H1 (cell line): ENCODE data around the gene DAGLA. TPM values are rescaled to one million over a fixed set of nuclear protein-coding genes. Genes with fewer than 3 reads are reported as not detected.
A peak's percentile ranks its signal among the peaks of the same experiment; 100 is the strongest.

Experiments
- CTCF ChIA-PET: fragments of 300-600 bp; sonication (Branson Sonifier 250); formaldehyde crosslinking; loops from one replicate; lab custom pipeline; 2021; ENCODE audit not compliant: partially characterized antibody; lab: Charles Lee
- POLR2A ChIA-PET: fragments of 300-600 bp; sonication (Branson Sonifier 250); formaldehyde crosslinking; loops from one replicate; lab custom pipeline; 2021; ENCODE audit warnings: inconsistent platforms; ENCODE audit not compliant: partially characterized antibody; lab: Charles Lee
- DNase-seq, 2 experiments: peaks; one replicate each; pipeline versions ENCODE4 v3.0.0 to v3.0.0-alpha.2; 2010 to 2022; ENCODE audit warnings: low spot score in 2 of 2, low read depth in 1 of 2, mixed read lengths in 1 of 2
- FAIRE-seq: peaks from 2 replicates; lab custom pipeline; 2011; peaks lifted over from hg19 to GRCh38; lab: Jason Lieb, UNC
- H2AFZ ChIP-seq: 2 replicates; pipeline ENCODE4 v1.8.1; 2012; ENCODE audit warnings: low read length, inconsistent platforms
- H2AK5ac ChIP-seq: 2 replicates; pipeline ENCODE4 v1.6.1; 2013; ENCODE audit warnings: low read depth, low read length
- H2BK120ac ChIP-seq: replicated peaks from 2 replicates; pipeline ENCODE3; 2013; ENCODE audit warnings: low read depth, low read length, inconsistent platforms
- H2BK12ac ChIP-seq: 2 replicates; pipeline ENCODE4 v1.6.1; 2013; ENCODE audit warnings: low read depth, low read length
- H2BK15ac ChIP-seq: 2 replicates; pipeline ENCODE4 v1.6.1; 2013; ENCODE audit warnings: low read length
- H2BK20ac ChIP-seq: 2 replicates; pipeline ENCODE4 v1.6.1; 2013; ENCODE audit warnings: low read length
- H2BK5ac ChIP-seq: 2 replicates; pipeline ENCODE4 v1.6.1; 2013; ENCODE audit warnings: low read depth, low read length
- H3K14ac ChIP-seq: 2 replicates; pipeline ENCODE4 v1.6.1; 2013; ENCODE audit warnings: inconsistent platforms; ENCODE audit not compliant: insufficient read length
- H3K18ac ChIP-seq: 2 replicates; pipeline ENCODE4 v1.6.1; 2013; ENCODE audit warnings: low read length; ENCODE audit errors: extremely low read depth
- H3K23ac ChIP-seq: 2 replicates; pipeline ENCODE4 v1.6.1; 2013; ENCODE audit warnings: inconsistent platforms; ENCODE audit not compliant: insufficient read length
- H3K23me2 ChIP-seq: 2 replicates; pipeline ENCODE4 v1.6.1; 2013; ENCODE audit warnings: low read depth, low read length
- H3K27ac ChIP-seq: 2 replicates; pipeline ENCODE4 v1.6.1; 2011; ENCODE audit warnings: low read depth, low read length, inconsistent platforms
- H3K27me3 ChIP-seq, 4 experiments: replicated peaks in 1 of 4; 1 replicate in 1 of 4; 2 replicates in 3 of 4; pipeline versions ENCODE4 v1.6.1 to v1.8.1; 2011 to 2013; ENCODE audit warnings: low read length in 3 of 4, mild to moderate bottlenecking in 3 of 4, inconsistent platforms in 2 of 4, mixed read lengths in 2 of 4, moderate library complexity in 1 of 4; ENCODE audit not compliant: control insufficient read depth in 3 of 4, insufficient read depth in 3 of 4; ENCODE audit errors: extremely low read depth in 1 of 4
- H3K36me3 ChIP-seq, 4 experiments: 2 replicates each; pipeline versions ENCODE4 v1.6.1 to v1.8.1; 2011 to 2013; ENCODE audit warnings: mild to moderate bottlenecking in 4 of 4, low read length in 3 of 4, moderate library complexity in 2 of 4, control low read depth in 1 of 4, inconsistent platforms in 1 of 4; ENCODE audit not compliant: insufficient read depth in 4 of 4, control insufficient read depth in 2 of 4
- H3K4ac ChIP-seq: replicated peaks from 2 replicates; pipeline ENCODE3; 2013; ENCODE audit warnings: low read length, low read depth, mixed read lengths, inconsistent platforms; ENCODE audit not compliant: insufficient read length
- H3K4me1 ChIP-seq, 4 experiments: replicated peaks in 1 of 4; 1 replicate in 1 of 4; 2 replicates in 3 of 4; pipeline versions ENCODE4 v1.6.1 to v1.8.1; 2011 to 2013; ENCODE audit warnings: low read length in 3 of 4, inconsistent platforms in 2 of 4, mixed read lengths in 1 of 4; ENCODE audit not compliant: insufficient read depth in 4 of 4, control insufficient read depth in 3 of 4
- H3K4me2 ChIP-seq, 2 experiments: 2 replicates each; pipeline versions ENCODE4 v1.6.1 to v1.8.1; 2011 to 2013; ENCODE audit warnings: low read depth in 2 of 2, low read length in 2 of 2, control low read depth in 1 of 2, inconsistent platforms in 1 of 2, mild to moderate bottlenecking in 1 of 2; ENCODE audit not compliant: insufficient read depth in 1 of 2
- H3K4me3 ChIP-seq, 4 experiments: fragments of 200-600, 300-600 bp in 1 of 4; sonication (generic), shearing (Covaris generic), sonication (Bioruptor Twin) in 1 of 4; 2 replicates each; pipeline versions ENCODE4 v1.5.1 to v1.8.1; 2011 to 2016; ENCODE audit warnings: low read length in 4 of 4, low read depth in 3 of 4, control low read depth in 2 of 4, inconsistent platforms in 2 of 4, mild to moderate bottlenecking in 2 of 4, mixed read lengths in 1 of 4, moderate library complexity in 1 of 4; ENCODE audit not compliant: insufficient read depth in 2 of 4; ENCODE audit errors: extremely low read depth in 1 of 4
- H3K56ac ChIP-seq: replicated peaks from 2 replicates; pipeline ENCODE3; 2013; ENCODE audit warnings: low read depth, mild to moderate bottlenecking, mixed read lengths, low read length, inconsistent platforms; ENCODE audit not compliant: insufficient read length
- H3K79me1 ChIP-seq: 2 replicates; pipeline ENCODE4 v1.6.1; 2013; ENCODE audit warnings: low read depth, low read length, control low read depth
- H3K79me2 ChIP-seq, 2 experiments: 2 replicates each; pipeline versions ENCODE4 v1.6.1 to v1.8.1; 2012 to 2013; ENCODE audit warnings: low read length in 2 of 2, mild to moderate bottlenecking in 2 of 2, inconsistent platforms in 1 of 2; ENCODE audit not compliant: insufficient read depth in 2 of 2, control insufficient read depth in 1 of 2
- H3K9ac ChIP-seq, 4 experiments: replicated peaks in 1 of 4; 1 replicate in 1 of 4; 2 replicates in 3 of 4; pipeline versions ENCODE4 v1.6.1 to v1.8.1; 2011 to 2013; ENCODE audit warnings: low read depth in 3 of 4, low read length in 3 of 4, control low read depth in 2 of 4, mild to moderate bottlenecking in 2 of 4, moderate library complexity in 2 of 4, inconsistent platforms in 1 of 4; ENCODE audit errors: extremely low read depth in 1 of 4
- H3K9me3 ChIP-seq, 2 experiments: 2 replicates each; pipeline versions ENCODE4 v1.6.1 to v1.8.1; 2012 to 2013; ENCODE audit warnings: mild to moderate bottlenecking in 2 of 2, moderate library complexity in 2 of 2, control low read depth in 1 of 2, inconsistent platforms in 1 of 2, low read depth in 1 of 2, low read length in 1 of 2, mixed read lengths in 1 of 2; ENCODE audit not compliant: insufficient read depth in 2 of 2
- H4K20me1 ChIP-seq, 2 experiments: replicated peaks in 1 of 2; 2 replicates each; pipeline versions ENCODE3 to v1.8.1; 2011 to 2013; ENCODE audit warnings: inconsistent platforms in 2 of 2, low read length in 2 of 2, mild to moderate bottlenecking in 1 of 2; ENCODE audit not compliant: insufficient read depth in 2 of 2, control insufficient read depth in 1 of 2
- H4K5ac ChIP-seq: 2 replicates; pipeline ENCODE4 v1.6.1; 2013; ENCODE audit warnings: low read length, low read depth, mixed read lengths, inconsistent platforms; ENCODE audit not compliant: insufficient read length
- H4K8ac ChIP-seq: 2 replicates; pipeline ENCODE4 v1.8.0; 2013; ENCODE audit warnings: mild to moderate bottlenecking, moderate library complexity, low read length, inconsistent platforms; ENCODE audit not compliant: insufficient read depth; ENCODE audit errors: extremely low read depth
- H4K91ac ChIP-seq: replicated peaks from 2 replicates; pipeline ENCODE3; 2013; ENCODE audit warnings: low read length, mixed read lengths, inconsistent platforms; ENCODE audit not compliant: insufficient read length
- ATF3 ChIP-seq: IDR thresholded peaks from 2 replicates; pipeline ENCODE4 v1.6.1; 2011; ENCODE audit warnings: low read depth, mild to moderate bottlenecking, low read length; ENCODE audit not compliant: insufficient read depth
- CHD1 ChIP-seq: IDR thresholded peaks from 2 replicates; pipeline ENCODE4 v1.6.1; 2012; ENCODE audit warnings: low read depth, low read length, improper control_type of control experiment
- CTCF ChIP-seq, 3 experiments: IDR thresholded peaks; 1 replicate in 2 of 3; 2 replicates in 1 of 3; pipeline versions ENCODE4 v1.5.1 to v1.6.1; 2011; ENCODE audit warnings: low read length in 3 of 3, mild to moderate bottlenecking in 3 of 3, inconsistent platforms in 2 of 3, low read depth in 1 of 3, moderate library complexity in 1 of 3; ENCODE audit not compliant: insufficient read depth in 1 of 3; ENCODE audit errors: control extremely low read depth in 1 of 3
- EP300 ChIP-seq, 2 experiments: IDR thresholded peaks; 1 replicate in 1 of 2; 2 replicates in 1 of 2; pipeline ENCODE4 v1.6.1; 2011 to 2012; ENCODE audit warnings: low read depth in 2 of 2, low read length in 2 of 2, mild to moderate bottlenecking in 2 of 2, borderline replicate concordance in 1 of 2, inconsistent platforms in 1 of 2, moderate library complexity in 1 of 2
- KDM5A ChIP-seq: fragments of 200-600 bp; IDR thresholded peaks from 2 replicates; pipeline ENCODE4 v1.7.1; 2012; ENCODE audit warnings: mild to moderate bottlenecking, low read length, inconsistent platforms, mixed read lengths
- PHF8 ChIP-seq: fragments of 200-600 bp; sonication (generic); conservative IDR thresholded peaks from 2 replicates; pipeline ENCODE4 v1.7.1; 2012; ENCODE audit warnings: low read depth, mild to moderate bottlenecking, inconsistent platforms, low read length, moderate library complexity
- SIX5 ChIP-seq: IDR thresholded peaks from 2 replicates; pipeline ENCODE4 v1.6.1; 2011; ENCODE audit warnings: mild to moderate bottlenecking, low read depth, low read length
- SP1 ChIP-seq: IDR thresholded peaks from 2 replicates; pipeline ENCODE4 v1.6.1; 2011; ENCODE audit warnings: low read depth, low read length
- TCF12 ChIP-seq: IDR thresholded peaks from 2 replicates; pipeline ENCODE4 v1.6.1; 2011; ENCODE audit warnings: low read depth, mild to moderate bottlenecking, low read length
- ZNF274 ChIP-seq: IDR thresholded peaks from 2 replicates; pipeline ENCODE4 v1.7.0; 2012; ENCODE audit warnings: low read length, borderline replicate concordance; ENCODE audit errors: extremely low read depth
- WGBS, 2 experiments: shearing (Covaris generic) in 1 of 2; methylation state at CpG; one replicate each; pipeline versions ENCODE4 v1.1.6 to v1.1.7; 2013 to 2015; ENCODE audit warnings: low lambda C conversion rate in 2 of 2, mixed read lengths in 2 of 2, inconsistent platforms in 1 of 2, low coverage in 1 of 2, missing lambda C conversion rate in 1 of 2; ENCODE audit not compliant: insufficient replicate concordance in 2 of 2, insufficient coverage in 1 of 2, insufficient read length in 1 of 2; ENCODE audit errors: extremely low coverage in 1 of 2, missing lambda C conversion rate in 1 of 2; 5-methylcytosine and 5-hydroxymethylcytosine counted together
- polyA plus RNA-seq, 7 experiments: library from polyadenylated mRNA; depleted of rRNA in 3 of 7; stranded (reverse) in 5 of 7; unstranded in 2 of 7; fragments of >200 nt in 5 of 7; fragments of 200-250 nt in 2 of 7; gene quantifications; 1 replicate in 5 of 7; 2 replicates in 1 of 7; 4 replicates in 1 of 7; pipeline versions ENCODE4 v1.2.1 to v1.2.3, GENCODE V29; 2011 to 2013; ENCODE audit warnings: missing spikeins in 2 of 7, mixed read lengths in 2 of 7
- total RNA-seq: library from RNA; stranded (reverse); fragmentation: NEBNext Ultra II Directional; extraction: Animal tissue kit (Norgen Biotek cat#: 25700); gene quantifications from 2 replicates; pipeline ENCODE4 v1.2.1, GENCODE V29; 2021

The DAGLA gene
- total and polyA plus RNA-seq, 2 of the 8 experiments (the other 6 are each of a cell fraction or from before 2014, with no cell fraction given): 3.6 to 6.6 TPM

DNA sequence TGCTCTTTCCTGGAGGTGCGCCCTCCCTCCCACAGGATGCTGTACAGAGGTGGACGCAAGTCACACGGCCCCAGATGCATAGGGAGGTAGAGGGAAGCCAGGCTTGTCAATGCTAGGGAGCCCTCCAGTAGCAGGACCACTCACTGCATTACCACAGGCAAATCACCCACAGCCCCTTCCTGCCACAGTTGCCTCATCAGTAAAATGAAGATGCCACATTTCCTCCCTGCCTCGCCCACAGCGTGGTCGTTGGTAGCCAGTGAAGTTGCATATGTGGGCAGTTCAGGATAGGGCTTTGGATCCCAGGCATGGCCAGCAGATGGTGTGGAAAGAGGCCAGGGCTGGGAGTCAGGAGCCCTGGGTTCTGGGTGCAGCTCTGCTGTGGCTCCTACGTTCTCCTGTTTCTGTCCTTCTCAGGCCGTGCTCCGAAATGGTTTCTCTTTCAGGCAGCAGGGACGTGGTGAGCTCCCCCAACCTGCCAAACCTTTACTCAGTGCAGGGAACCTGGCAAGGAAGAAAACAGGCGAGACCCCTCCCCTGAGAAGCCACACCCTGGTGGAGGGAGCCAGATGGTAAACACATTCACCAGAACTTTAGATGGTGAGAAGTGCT, 22.6 kb downstream of the DAGLA start:
- Histone ChIP-seq H3K4ac (no peak overlapping the region), H2BK120ac (no peak overlapping the region), H3K18ac (peak overlapping the region; percentile 4; the same call in 1 of the 2 replicates), H3K9ac (no peak overlapping the region), H3K27ac (no peak overlapping the region), H2BK12ac (peak overlapping the region; percentile 12; the same call in 1 of the 2 replicates), H2AFZ (no peak overlapping the region), H3K79me2 (no peaks in the 10 kb centered on the region), H3K14ac (no peak overlapping the region), H2AK5ac (no peak overlapping the region), H2BK5ac (no peak overlapping the region), H4K8ac (no peak overlapping the region), H4K5ac (no peak overlapping the region), H4K91ac (peak overlapping the region; percentile 5), H3K27me3 (no peaks in the 10 kb centered on the region; a peak in 1 of 7 replicates), H3K4me3 (no peak overlapping the region), H3K23me2 (peaks cover 2% of the 10 kb centered on the region; the same call in 1 of the 2 replicates), H3K36me3 (no peaks in the 10 kb centered on the region), H3K56ac (no peak overlapping the region), H3K4me1 (peaks cover 0 to 7% (median 2%) of the 10 kb centered on the region in 4 experiments; a peak in 4 of 7 replicates), H3K79me1 (no peaks in the 10 kb centered on the region), H4K20me1 (no peaks in the 10 kb centered on the region), H3K4me2 (no peak overlapping the region), H3K9me3 (no peaks in the 10 kb centered on the region), H2BK15ac (0 out of 2 replicates have a peak overlapping the region, but pooled peaks have one; percentile 36), H2BK20ac (no peak overlapping the region), H3K23ac (no peak overlapping the region)
- 85% methylated on average over 11 of the region's 11 CpGs; no CpG with 5 or more reads in 1 of the 2 experiments for WGBS, 2 experiments
- DNase-seq (no peak), FAIRE-seq (no peak)
- POLR2A ChIA-PET: no interaction called here
- CTCF ChIA-PET: interaction anchor here (0.8 to 3.4 kb wide), 13 partner anchors 10 to 64 kb away, joined by 3 to 15 read pairs (median 4); no protein-coding TSS in a partner anchor
- TF ChIP-seq ZNF274: no peak
- TF ChIP-seq PHF8: no peak
- TF ChIP-seq SIX5: no peak
- no peak for TF ChIP-seq CHD1
- no peak for TF ChIP-seq EP300 (IDR thresholded peaks at IDR 0.05; ENCODE audit: borderline replicate concordance in 1 of 2, low read depth in 2 of 2, low read length in 2 of 2)
- TF ChIP-seq KDM5A: no peak
- no peak for TF ChIP-seq SP1
- TF ChIP-seq CTCF (IDR thresholded peaks at IDR 0.05; ENCODE audit: control extremely low read depth in 1 of 3, insufficient read depth in 1 of 3, low read depth in 1 of 3, low read length in 3 of 3): no peak
- no peak for TF ChIP-seq ATF3
- TF ChIP-seq TCF12: no peak
